Thoracic aorta (tissue), 2 donors: Measurements from ENCODE around the gene PRUNE2. TPM values are rescaled to one million over a fixed set of nuclear protein-coding genes. Genes with fewer than 3 reads are reported as not detected.

Source experiments
- ATAC-seq: fragments of 150-250 bp; one replicate; pipeline ENCODE4 v1.8.0; 2017; ENCODE audit warnings: low read depth; ENCODE audit not compliant: insufficient number of reproducible peaks, low FRiP score
- DNase-seq: peaks from one replicate; pipeline ENCODE4 v3.0.0-alpha.2; 2020; ENCODE audit warnings: low spot score
- H3K27ac ChIP-seq, 2 donors: fragments of 200-600 bp; sonication (generic); 1 replicate in 1 of 2; 2 replicates in 1 of 2; pipeline ENCODE4 v1.5.1; 2016; ENCODE audit warnings: mild to moderate bottlenecking in 2 of 2, moderate library complexity in 2 of 2
- H3K27me3 ChIP-seq: fragments of 200-600 bp; sonication (generic); replicated peaks from 2 replicates; pipeline ENCODE4 v1.6.0; 2016; ENCODE audit warnings: mild to moderate bottlenecking; ENCODE audit not compliant: insufficient read depth
- H3K36me3 ChIP-seq: fragments of 200-600 bp; sonication (generic); one replicate; pipeline ENCODE4 v1.5.1; 2016
- H3K4me1 ChIP-seq, 2 donors: fragments of 200-600 bp; sonication (generic); 1 replicate in 1 of 2; 2 replicates in 1 of 2; pipeline versions ENCODE4 v1.5.1 to v1.6.0; 2016; ENCODE audit warnings: low read depth in 2 of 2, mild to moderate bottlenecking in 1 of 2; ENCODE audit not compliant: control insufficient read depth in 1 of 2
- H3K4me3 ChIP-seq: fragments of 200-600 bp; sonication (generic); 2 replicates; pipeline ENCODE4 v1.5.1; 2016; ENCODE audit warnings: mild to moderate bottlenecking
- H3K9me3 ChIP-seq: fragments of 200-600 bp; sonication (generic); 2 replicates; pipeline ENCODE4 v1.5.1; 2016
- total RNA-seq, 2 donors: library from RNA; depleted of rRNA; stranded (reverse); fragments of >200 nt; gene quantifications; one replicate each; pipeline versions ENCODE4 v1.1.0 to v1.2.3, GENCODE V29; 2016
- TF ChIP-seq, protein P1 (sequence below): fragments of 200-600 bp; sonication (generic); IDR thresholded peaks from one replicate; pipeline ENCODE4 v1.5.1; 2019; ENCODE audit warnings: antibody characterized with exemption

Gene PRUNE2
- total RNA-seq, 2 donors from 2014 or later = 360 to 420 TPM

DNA sequence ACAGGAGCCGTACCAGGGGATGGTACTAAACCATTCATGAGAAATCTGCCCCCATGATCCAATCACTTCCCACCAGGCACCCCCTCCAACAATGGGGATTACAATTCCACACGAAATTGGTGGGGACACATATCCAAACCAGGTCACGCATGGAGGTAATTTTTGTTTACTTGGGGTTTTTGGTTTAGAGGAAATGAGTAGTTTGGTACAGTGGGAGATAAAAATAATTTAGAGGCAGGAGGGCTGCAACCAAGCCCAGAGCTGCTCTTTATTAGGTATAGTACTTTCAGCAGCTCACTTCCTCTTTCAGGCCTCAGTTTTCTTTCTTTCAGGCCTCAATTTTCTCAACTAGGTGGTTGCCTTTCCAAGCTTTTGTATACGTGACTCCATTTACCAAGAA, 23.2 kb downstream of the PRUNE2 start:
- H3K9me3 ChIP-seq = no peaks in the 10 kb centered on the region
- TF ChIP-seq, protein P1, sequence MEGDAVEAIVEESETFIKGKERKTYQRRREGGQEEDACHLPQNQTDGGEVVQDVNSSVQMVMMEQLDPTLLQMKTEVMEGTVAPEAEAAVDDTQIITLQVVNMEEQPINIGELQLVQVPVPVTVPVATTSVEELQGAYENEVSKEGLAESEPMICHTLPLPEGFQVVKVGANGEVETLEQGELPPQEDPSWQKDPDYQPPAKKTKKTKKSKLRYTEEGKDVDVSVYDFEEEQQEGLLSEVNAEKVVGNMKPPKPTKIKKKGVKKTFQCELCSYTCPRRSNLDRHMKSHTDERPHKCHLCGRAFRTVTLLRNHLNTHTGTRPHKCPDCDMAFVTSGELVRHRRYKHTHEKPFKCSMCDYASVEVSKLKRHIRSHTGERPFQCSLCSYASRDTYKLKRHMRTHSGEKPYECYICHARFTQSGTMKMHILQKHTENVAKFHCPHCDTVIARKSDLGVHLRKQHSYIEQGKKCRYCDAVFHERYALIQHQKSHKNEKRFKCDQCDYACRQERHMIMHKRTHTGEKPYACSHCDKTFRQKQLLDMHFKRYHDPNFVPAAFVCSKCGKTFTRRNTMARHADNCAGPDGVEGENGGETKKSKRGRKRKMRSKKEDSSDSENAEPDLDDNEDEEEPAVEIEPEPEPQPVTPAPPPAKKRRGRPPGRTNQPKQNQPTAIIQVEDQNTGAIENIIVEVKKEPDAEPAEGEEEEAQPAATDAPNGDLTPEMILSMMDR = no peak
- ATAC-seq (no peak), DNase-seq (no peak)
- no peaks in the 10 kb centered on the region for H3K27me3 ChIP-seq
- H3K36me3 ChIP-seq = peaks cover 9% of the 10 kb centered on the region
- H3K4me1 ChIP-seq = peaks cover 16 to 67% of the 10 kb centered on the region in 2 donors
- peak overlapping the region in 1 of 2 donors; percentile 6 for H3K27ac ChIP-seq
- H3K4me3 ChIP-seq = no peak overlapping the region

DNA sequence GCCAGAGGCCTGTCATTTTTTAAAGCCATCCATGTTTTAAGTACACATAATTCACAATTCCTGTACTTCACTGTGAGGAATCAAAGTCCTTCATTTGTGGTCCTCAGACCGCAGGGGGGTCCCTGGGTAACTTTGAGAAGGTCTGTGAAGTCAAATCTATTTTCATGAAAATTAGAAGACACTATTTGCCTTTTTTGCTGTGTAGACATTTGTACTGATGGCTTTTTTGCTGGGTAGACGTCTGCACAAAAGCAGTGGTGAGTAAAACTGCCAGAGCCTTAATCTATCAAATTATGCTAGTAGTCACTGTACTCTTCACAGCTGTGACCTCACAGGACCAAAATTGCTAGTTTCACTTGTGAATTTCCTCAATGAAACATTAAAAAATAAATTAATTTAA, 25.7 kb downstream of the PRUNE2 start:
- H3K27ac ChIP-seq = peak overlapping the region; percentile 30 to 54
- peaks cover 9% of the 10 kb centered on the region for H3K36me3 ChIP-seq
- TF ChIP-seq, protein P1 = no peak
- H3K27me3 ChIP-seq = no peaks in the 10 kb centered on the region
- DNase-seq (no peak), ATAC-seq (no peak)
- H3K4me3 ChIP-seq = no peak overlapping the region
- H3K9me3 ChIP-seq = no peaks in the 10 kb centered on the region
- peaks cover 21 to 72% of the 10 kb centered on the region in 2 donors for H3K4me1 ChIP-seq

DNA sequence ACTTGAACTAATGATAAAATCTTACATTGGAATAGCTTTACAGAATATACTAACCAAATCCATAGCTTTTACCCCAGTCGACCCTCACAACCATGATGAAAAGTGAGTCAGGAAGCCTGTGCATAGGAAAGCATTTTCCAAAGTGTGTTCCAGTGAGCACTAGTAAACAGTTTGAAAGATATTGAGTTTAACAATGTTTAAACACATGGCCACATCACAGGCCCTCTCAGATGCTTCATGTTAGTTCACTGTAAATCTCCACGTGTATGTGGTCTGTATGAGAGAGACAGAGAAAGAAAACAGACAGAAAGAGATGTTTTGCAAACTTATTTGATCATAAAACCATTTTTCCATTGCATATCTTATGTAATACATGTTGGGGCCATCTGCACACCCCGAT, 27.0 kb downstream of the PRUNE2 start:
- peaks cover 8% of the 10 kb centered on the region for H3K36me3 ChIP-seq
- TF ChIP-seq, protein P1 = no peak
- no peaks in the 10 kb centered on the region for H3K27me3 ChIP-seq
- H3K4me1 ChIP-seq = peaks cover 31 to 72% of the 10 kb centered on the region in 2 donors
- H3K4me3 ChIP-seq = no peak overlapping the region
- DNase-seq = no peak
- no peak for ATAC-seq
- no peaks in the 10 kb centered on the region for H3K9me3 ChIP-seq
- peak overlapping the region; percentile 94 to 96 for H3K27ac ChIP-seq

DNA sequence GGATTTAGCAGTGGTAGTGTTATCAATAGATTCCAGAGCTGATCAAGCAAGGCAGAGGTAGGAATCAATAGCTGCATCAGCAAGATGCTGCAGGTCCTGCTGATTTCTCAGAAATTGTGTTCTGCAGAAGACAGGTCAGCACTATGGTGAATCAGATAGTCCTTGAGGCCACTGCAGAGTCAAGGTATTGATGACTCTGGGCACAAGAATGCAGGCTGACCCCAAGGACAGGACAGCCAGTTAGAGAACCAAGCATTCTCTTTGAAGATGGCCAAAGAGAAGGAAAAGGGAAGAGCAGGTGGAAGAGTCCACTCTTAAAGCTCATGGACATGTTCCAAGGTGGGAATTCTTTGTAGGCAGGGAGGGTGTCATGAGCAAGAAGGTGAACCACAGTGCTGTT, 28.0 kb downstream of the PRUNE2 start:
- Histone ChIP-seq H3K9me3 (no peaks in the 10 kb centered on the region), H3K27ac (peak overlapping the region; percentile 94 to 96), H3K27me3 (no peaks in the 10 kb centered on the region), H3K4me1 (peaks cover 35 to 72% of the 10 kb centered on the region in 2 donors), H3K4me3 (no peak overlapping the region), H3K36me3 (no peaks in the 10 kb centered on the region)
- no peak for DNase-seq
- TF ChIP-seq, protein P1 = no peak
- ATAC-seq = no peak

DNA sequence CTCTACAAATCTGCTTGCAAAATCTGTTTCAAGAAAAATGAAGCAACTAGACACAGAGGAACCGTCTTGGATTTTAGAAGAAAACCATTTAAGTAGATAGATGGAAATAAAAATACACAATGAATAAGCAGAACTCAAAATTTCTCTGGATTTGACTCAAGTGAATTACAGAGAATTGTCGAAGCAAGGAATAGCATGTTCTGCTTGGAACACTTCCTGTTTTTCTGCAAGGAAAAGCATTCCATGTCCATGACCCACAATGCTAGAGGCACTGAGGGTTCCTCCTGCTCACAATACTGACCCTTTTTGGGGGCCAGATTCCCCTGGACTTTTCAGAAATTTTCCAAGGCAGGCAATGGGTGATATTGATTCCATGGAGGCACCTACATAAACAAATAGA, 29.8 kb downstream of the PRUNE2 start:
- Histone ChIP-seq H3K4me1 (peaks cover 38 to 83% of the 10 kb centered on the region in 2 donors), H3K27me3 (no peaks in the 10 kb centered on the region), H3K9me3 (no peaks in the 10 kb centered on the region), H3K36me3 (no peaks in the 10 kb centered on the region), H3K4me3 (peak overlapping the region; percentile 9), H3K27ac (peak overlapping the region; percentile 94 to 96)
- ATAC-seq = peak; percentile 89
- TF ChIP-seq, protein P1 = no peak
- no peak for DNase-seq
